Neuron (in vitro differentiated cells): Measurements from ENCODE around the gene CA10.

Source experiments
- H2AFZ ChIP-seq: one replicate; pipeline ENCODE4 v1.6.1; 2013; ENCODE audit warnings: low read depth, mild to moderate bottlenecking, inconsistent platforms, low read length, moderate library complexity
- H3K27me3 ChIP-seq: one replicate; pipeline ENCODE4 v1.6.1; 2013; ENCODE audit warnings: low read length; ENCODE audit not compliant: insufficient read depth
- H3K36me3 ChIP-seq: one replicate; pipeline ENCODE4 v1.6.1; 2013; ENCODE audit warnings: low read length; ENCODE audit not compliant: insufficient read depth
- H3K4me1 ChIP-seq: one replicate; pipeline ENCODE4 v1.6.1; 2013; ENCODE audit warnings: low read length; ENCODE audit not compliant: insufficient read depth
- H3K4me3 ChIP-seq: 2 replicates; pipeline ENCODE4 v1.5.1; 2013; ENCODE audit warnings: mild to moderate bottlenecking, low read length, moderate library complexity
- H3K9me3 ChIP-seq: one replicate; pipeline ENCODE4 v1.6.1; 2013; ENCODE audit warnings: low read length

The CA10 gene

DNA sequence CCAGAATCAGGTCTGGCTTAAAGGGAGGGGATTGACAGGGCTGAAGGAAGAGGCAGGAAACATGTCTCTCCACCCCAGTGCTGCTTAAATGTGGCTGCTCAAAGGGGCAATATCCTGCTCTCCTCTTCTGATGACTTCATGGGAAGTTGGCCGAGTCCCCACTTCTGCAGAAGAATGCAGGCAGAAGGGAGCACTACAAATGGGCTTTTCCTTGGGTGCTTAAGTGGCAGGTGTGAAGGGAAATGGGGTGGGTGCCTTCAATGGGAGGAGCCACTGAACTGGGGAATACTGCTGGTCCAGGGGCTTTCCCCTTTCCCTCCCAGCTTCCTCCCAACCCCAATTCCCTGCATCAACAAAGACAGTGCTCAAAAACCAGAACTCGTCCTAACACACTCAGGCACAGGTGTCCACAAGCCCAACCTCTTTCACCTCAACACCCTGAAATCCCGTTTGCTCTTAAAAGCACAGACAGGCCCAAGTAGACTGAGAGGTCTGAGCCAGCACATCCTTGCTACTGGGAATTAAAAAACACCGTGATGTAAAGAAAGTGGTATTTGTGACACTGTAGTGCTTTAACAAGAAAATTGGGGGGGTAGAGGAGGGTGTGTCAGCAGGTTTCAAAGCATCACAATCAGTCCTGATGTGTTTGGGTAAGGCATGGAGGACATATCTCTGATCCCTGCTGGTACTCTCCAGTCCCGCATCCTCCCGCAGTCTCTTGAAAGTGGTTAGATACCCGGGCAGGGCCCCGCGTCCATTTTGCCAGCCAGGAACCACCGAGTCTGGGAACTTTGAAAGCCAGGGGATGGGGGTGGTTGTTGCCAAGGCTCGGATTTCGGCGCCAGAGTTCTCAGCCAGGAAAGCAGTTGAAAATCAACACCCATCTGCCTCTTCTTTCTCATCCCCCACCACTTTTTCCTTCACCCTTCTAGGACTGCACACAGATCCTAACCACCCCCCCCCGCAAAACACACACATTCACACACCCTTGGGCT lies 1.6 kb downstream of the CA10 start:
- Histone ChIP-seq H3K27me3 (peaks cover 67% of the 10 kb centered on the region), H3K4me1 (no peaks in the 10 kb centered on the region), H3K36me3 (no peaks in the 10 kb centered on the region), H3K9me3 (no peaks in the 10 kb centered on the region), H2AFZ (no peak overlapping the region), H3K4me3 (no peak overlapping the region)

GRCh38 chr17:52155301-52155700 lies 3.2 kb downstream of the CA10 start:
- H3K36me3 ChIP-seq: no peaks in the 10 kb centered on the region
- H3K4me1 ChIP-seq: no peaks in the 10 kb centered on the region
- H3K4me3 ChIP-seq: no peak overlapping the region
- H3K9me3 ChIP-seq: no peaks in the 10 kb centered on the region
- no peak overlapping the region for H2AFZ ChIP-seq
- peaks cover 53% of the 10 kb centered on the region for H3K27me3 ChIP-seq

GRCh38 chr17:52154466-52154865 lies 4.0 kb downstream of the CA10 start:
- H3K4me1 ChIP-seq: no peaks in the 10 kb centered on the region
- no peaks in the 10 kb centered on the region for H3K9me3 ChIP-seq
- no peak overlapping the region for H3K4me3 ChIP-seq
- no peaks in the 10 kb centered on the region for H3K36me3 ChIP-seq
- peaks cover 45% of the 10 kb centered on the region for H3K27me3 ChIP-seq
- H2AFZ ChIP-seq: no peak overlapping the region

- H2AFZ ChIP-seq: no peak overlapping the region
- no peaks in the 10 kb centered on the region for H3K4me1 ChIP-seq
- H3K36me3 ChIP-seq: no peaks in the 10 kb centered on the region
- no peak overlapping the region for H3K4me3 ChIP-seq
- no peaks in the 10 kb centered on the region for H3K9me3 ChIP-seq
- peaks cover 10% of the 10 kb centered on the region for H3K27me3 ChIP-seq
Observed at GRCh38 chr17:52150935-52151334, 7.6 kb downstream of the CA10 start.

- Histone ChIP-seq H3K4me1 (no peaks in the 10 kb centered on the region), H3K36me3 (no peaks in the 10 kb centered on the region), H3K9me3 (no peaks in the 10 kb centered on the region), H3K4me3 (no peak overlapping the region), H2AFZ (no peak overlapping the region), H3K27me3 (no peaks in the 10 kb centered on the region)
Observed at GRCh38 chr17:52149626-52150025, 8.9 kb downstream of the CA10 start.

DNA sequence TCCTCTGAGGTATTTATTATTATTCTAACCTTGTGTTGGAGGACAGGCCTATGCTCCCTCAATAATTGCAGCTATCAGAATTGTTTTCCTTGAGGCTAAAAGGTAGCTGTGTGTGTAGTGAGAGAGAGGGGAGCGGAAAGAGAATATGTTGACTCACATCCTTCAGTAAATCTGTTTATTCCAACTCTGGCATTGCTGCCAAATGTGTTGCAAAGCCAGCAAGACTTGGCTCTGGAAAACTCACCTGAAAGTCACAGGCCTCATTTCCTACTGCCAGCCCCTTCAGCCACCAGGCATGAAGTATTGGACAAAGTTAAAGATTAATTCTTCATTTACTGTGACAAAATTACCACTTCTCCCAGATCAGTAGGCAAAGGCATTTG lies 9.6 kb downstream of the CA10 start:
- Histone ChIP-seq H3K4me1 (no peaks in the 10 kb centered on the region), H3K9me3 (no peaks in the 10 kb centered on the region), H3K27me3 (no peaks in the 10 kb centered on the region), H2AFZ (no peak overlapping the region), H3K36me3 (no peaks in the 10 kb centered on the region), H3K4me3 (no peak overlapping the region)

- H3K4me3 ChIP-seq: no peak overlapping the region
- no peaks in the 10 kb centered on the region for H3K36me3 ChIP-seq
- H3K9me3 ChIP-seq: no peaks in the 10 kb centered on the region
- no peaks in the 10 kb centered on the region for H3K4me1 ChIP-seq
- no peak overlapping the region for H2AFZ ChIP-seq
- H3K27me3 ChIP-seq: no peaks in the 10 kb centered on the region
Observed at GRCh38 chr17:52148288-52148968, 10.1 kb downstream of the CA10 start.

DNA sequence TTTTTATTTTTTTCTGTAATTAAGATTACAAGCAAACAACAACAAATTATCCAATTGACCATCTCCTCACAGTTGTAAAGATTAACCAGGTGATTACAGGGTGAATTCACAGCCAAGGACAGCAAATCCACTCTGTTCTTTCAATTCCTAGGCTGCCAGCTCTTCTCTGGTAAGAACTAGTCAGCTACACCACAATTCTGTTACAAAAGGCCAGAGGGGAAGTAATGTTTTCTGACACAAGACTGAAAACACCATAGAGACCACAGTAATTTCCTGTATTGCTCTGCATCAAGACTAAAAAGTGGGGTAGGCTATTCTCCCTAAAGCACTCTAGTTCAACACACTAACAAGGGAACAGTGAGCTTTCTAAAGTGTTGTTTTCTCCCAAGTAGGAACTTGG lies 10.6 kb downstream of the CA10 start:
- Histone ChIP-seq H2AFZ (no peak overlapping the region), H3K36me3 (no peaks in the 10 kb centered on the region), H3K9me3 (no peaks in the 10 kb centered on the region), H3K4me3 (no peak overlapping the region), H3K4me1 (no peaks in the 10 kb centered on the region), H3K27me3 (no peaks in the 10 kb centered on the region)

DNA sequence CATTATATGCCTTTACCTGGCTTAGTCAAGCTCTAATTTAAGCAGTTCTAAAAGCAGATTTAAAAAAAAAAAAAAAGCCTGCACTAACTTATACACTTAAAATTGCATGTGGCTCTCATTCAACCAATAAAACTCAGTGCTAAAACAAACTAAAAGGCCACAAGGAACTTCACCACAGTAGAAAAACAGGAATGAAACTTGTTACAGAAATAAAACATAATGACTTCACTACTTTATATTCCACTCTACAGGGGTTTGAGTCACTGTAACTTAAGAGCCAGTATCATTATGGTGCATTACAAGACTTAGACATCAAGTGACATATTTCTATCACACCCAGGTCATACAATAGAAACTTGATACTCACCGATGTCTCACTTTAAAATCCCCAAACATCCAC lies 11.1 kb downstream of the CA10 start:
- H3K9me3 ChIP-seq: no peaks in the 10 kb centered on the region
- H3K4me1 ChIP-seq: no peaks in the 10 kb centered on the region
- no peaks in the 10 kb centered on the region for H3K36me3 ChIP-seq
- no peak overlapping the region for H3K4me3 ChIP-seq
- no peaks in the 10 kb centered on the region for H3K27me3 ChIP-seq
- H2AFZ ChIP-seq: no peak overlapping the region

DNA sequence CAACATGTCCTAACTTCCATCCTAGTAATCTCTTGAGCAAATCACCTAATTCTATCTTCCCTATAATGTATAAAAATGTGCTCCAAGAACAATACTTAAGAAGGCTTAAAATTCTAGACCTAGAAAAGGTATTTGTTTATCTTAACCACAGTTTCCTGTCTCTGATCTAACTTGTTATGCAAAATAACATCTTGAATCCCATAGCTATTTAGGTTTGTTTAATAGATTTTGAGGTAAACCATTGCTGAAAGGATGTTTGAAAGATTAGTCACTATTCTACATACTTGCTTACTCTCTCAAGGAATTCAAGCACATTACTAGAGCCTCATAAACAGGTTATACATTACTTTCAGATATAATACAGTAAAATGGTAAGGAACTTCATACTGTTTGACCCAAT lies 13.0 kb downstream of the CA10 start:
- no peak overlapping the region for H3K4me3 ChIP-seq
- H3K4me1 ChIP-seq: no peaks in the 10 kb centered on the region
- H3K9me3 ChIP-seq: no peaks in the 10 kb centered on the region
- H2AFZ ChIP-seq: no peak overlapping the region
- no peaks in the 10 kb centered on the region for H3K36me3 ChIP-seq
- H3K27me3 ChIP-seq: no peaks in the 10 kb centered on the region

DNA sequence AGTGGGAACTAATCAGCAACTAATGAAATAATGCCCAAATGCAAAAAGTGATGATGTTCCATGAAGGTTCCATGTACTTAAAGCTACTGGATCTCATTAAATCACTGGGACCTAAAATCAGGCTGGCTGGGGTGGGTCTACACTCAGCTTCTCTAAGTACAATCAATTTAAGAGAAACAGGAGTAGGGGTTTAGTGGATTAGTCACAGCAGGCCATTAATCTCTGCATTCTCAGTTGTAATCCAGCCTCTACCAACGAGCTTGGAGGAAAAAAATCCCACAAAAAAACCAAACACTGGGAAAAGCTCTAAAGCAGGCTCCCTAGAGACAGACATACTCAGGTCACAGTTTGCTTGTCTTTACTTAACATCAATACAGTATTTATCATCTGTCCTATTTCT lies 15.0 kb downstream of the CA10 start:
- no peaks in the 10 kb centered on the region for H3K27me3 ChIP-seq
- no peak overlapping the region for H3K4me3 ChIP-seq
- H3K9me3 ChIP-seq: no peaks in the 10 kb centered on the region
- no peak overlapping the region for H2AFZ ChIP-seq
- H3K4me1 ChIP-seq: no peaks in the 10 kb centered on the region
- H3K36me3 ChIP-seq: no peaks in the 10 kb centered on the region

DNA sequence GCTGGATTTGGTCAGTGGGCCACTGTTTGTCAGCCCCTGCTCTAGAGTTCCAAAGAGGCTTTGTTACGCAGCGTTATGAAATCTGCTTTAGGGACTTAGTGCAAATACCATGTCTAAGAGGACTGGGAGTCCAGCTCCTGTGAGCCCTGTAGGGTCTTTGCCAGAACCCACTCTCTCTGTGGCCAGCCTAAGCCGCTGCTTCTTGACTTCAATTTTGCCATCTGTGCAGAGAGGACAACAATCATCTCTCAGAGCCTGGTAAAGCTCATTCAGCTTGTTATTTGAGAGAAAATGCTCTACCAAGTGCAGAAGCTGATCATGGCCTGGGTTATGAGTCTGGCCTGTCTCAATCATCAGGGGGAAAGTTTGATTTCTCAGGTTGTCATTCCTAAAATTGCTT lies 17.9 kb downstream of the CA10 start:
- Histone ChIP-seq H3K4me1 (no peaks in the 10 kb centered on the region), H3K9me3 (no peaks in the 10 kb centered on the region), H2AFZ (no peak overlapping the region), H3K27me3 (no peaks in the 10 kb centered on the region), H3K4me3 (no peak overlapping the region), H3K36me3 (no peaks in the 10 kb centered on the region)

GRCh38 chr17:52138752-52139151 lies 19.8 kb downstream of the CA10 start:
- H3K36me3 ChIP-seq: no peaks in the 10 kb centered on the region
- H2AFZ ChIP-seq: no peak overlapping the region
- H3K27me3 ChIP-seq: no peaks in the 10 kb centered on the region
- H3K9me3 ChIP-seq: no peaks in the 10 kb centered on the region
- no peak overlapping the region for H3K4me3 ChIP-seq
- no peaks in the 10 kb centered on the region for H3K4me1 ChIP-seq
